Endothelial cell (in vitro differentiated cells): ENCODE results near the gene CASP8. TPM values are rescaled to one million over a fixed set of nuclear protein-coding genes. Genes with fewer than 3 reads are reported as not detected.

Source experiments
- DNase-seq: peaks from one replicate; pipeline ENCODE4 v3.0.0; 2021; ENCODE audit warnings: low spot score
- H3K27ac Mint-ChIP-seq: one replicate; pipeline ENCODE4 v1.8.0; 2021; ENCODE audit warnings: mixed read lengths, inconsistent platforms; ENCODE audit not compliant: unreplicated experiment
- H3K27me3 Mint-ChIP-seq: one replicate; pipeline ENCODE4 v1.8.0; 2021; ENCODE audit warnings: mild to moderate bottlenecking, moderate library complexity, mixed read lengths, inconsistent platforms; ENCODE audit not compliant: unreplicated experiment
- H3K36me3 Mint-ChIP-seq: one replicate; pipeline ENCODE4 v1.8.0; 2021; ENCODE audit warnings: mild to moderate bottlenecking, low read depth, mixed read lengths, inconsistent platforms; ENCODE audit not compliant: unreplicated experiment
- H3K4me1 Mint-ChIP-seq: one replicate; pipeline ENCODE4 v1.8.0; 2021; ENCODE audit warnings: mild to moderate bottlenecking, mixed read lengths, inconsistent platforms; ENCODE audit not compliant: unreplicated experiment
- H3K4me3 Mint-ChIP-seq: one replicate; pipeline ENCODE4 v1.8.0; 2021; ENCODE audit warnings: mild to moderate bottlenecking, mixed read lengths, inconsistent platforms; ENCODE audit not compliant: unreplicated experiment
- H3K9me3 Mint-ChIP-seq: one replicate; pipeline ENCODE4 v1.8.0; 2021; ENCODE audit warnings: mixed read lengths, inconsistent platforms; ENCODE audit not compliant: unreplicated experiment
- total RNA-seq: library from RNA; stranded (reverse); fragmentation: NEBNext Ultra II Directional; extraction: Animal tissue kit (Norgen Biotek cat#: 25700); gene quantifications from one replicate; pipeline ENCODE4 v1.2.1, GENCODE V29; 2021; ENCODE audit not compliant: unreplicated experiment
- TF ChIP-seq, protein P1 (sequence below): fragments of 200-600 bp; sonication (generic); IDR thresholded peaks from one replicate; pipeline ENCODE4 v1.5.0; 2021; ENCODE audit warnings: antibody characterized with exemption; ENCODE audit not compliant: unreplicated experiment

Gene CASP8
- total RNA-seq, 1 donor from 2014 or later = 14.9 TPM

GRCh38 chr2:201255408-201256033 lies 4.8 kb upstream of the CASP8 start:
- Mint-ChIP-seq H3K4me3 (no peak overlapping the region), H3K9me3 (no peaks in the 10 kb centered on the region), H3K27ac (no peak overlapping the region), H3K27me3 (peaks cover 16% of the 10 kb centered on the region), H3K36me3 (peaks cover 5% of the 10 kb centered on the region), H3K4me1 (peaks cover 26% of the 10 kb centered on the region)
- DNase-seq = no peak
- TF ChIP-seq, protein P1, sequence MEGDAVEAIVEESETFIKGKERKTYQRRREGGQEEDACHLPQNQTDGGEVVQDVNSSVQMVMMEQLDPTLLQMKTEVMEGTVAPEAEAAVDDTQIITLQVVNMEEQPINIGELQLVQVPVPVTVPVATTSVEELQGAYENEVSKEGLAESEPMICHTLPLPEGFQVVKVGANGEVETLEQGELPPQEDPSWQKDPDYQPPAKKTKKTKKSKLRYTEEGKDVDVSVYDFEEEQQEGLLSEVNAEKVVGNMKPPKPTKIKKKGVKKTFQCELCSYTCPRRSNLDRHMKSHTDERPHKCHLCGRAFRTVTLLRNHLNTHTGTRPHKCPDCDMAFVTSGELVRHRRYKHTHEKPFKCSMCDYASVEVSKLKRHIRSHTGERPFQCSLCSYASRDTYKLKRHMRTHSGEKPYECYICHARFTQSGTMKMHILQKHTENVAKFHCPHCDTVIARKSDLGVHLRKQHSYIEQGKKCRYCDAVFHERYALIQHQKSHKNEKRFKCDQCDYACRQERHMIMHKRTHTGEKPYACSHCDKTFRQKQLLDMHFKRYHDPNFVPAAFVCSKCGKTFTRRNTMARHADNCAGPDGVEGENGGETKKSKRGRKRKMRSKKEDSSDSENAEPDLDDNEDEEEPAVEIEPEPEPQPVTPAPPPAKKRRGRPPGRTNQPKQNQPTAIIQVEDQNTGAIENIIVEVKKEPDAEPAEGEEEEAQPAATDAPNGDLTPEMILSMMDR = no peak

- no peak for DNase-seq
- Mint-ChIP-seq H3K36me3 (peaks cover 5% of the 10 kb centered on the region), H3K4me1 (peaks cover 30% of the 10 kb centered on the region), H3K27me3 (peaks cover 16% of the 10 kb centered on the region), H3K4me3 (no peak overlapping the region), H3K9me3 (no peaks in the 10 kb centered on the region), H3K27ac (no peak overlapping the region)
- TF ChIP-seq, protein P1 = no peak
Measured at GRCh38 chr2:201256082-201256481, 4.3 kb upstream of the CASP8 start.

DNA sequence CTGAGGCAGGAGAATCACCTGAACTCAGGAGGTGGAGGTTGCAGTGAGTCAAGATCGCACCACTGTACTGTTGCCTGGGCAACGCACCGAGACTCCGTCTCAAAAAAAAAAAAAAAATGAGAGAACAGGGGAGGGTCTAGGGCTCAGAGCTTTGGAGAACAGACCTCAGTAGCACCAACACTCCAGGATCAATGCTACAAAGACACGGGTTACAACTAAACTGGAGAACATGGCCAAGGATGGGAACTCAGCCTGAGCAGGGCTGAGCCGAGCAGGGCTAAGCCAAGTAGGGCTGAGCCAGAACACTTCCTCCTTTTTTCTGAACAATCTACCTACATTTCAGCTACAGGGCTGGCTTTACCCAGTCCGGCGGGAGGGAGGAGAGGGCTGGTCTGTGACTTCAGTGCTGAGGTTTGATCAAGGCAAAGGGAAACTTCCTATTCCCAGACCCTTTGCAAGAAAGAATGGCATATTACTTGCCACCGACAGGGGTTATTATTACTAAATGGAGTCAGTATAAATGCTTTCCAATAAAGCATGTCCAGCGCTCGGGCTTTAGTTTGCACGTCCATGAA lies 2.9 kb upstream of the CASP8 start:
- peak; percentile 48 for DNase-seq
- Mint-ChIP-seq H3K27me3 (peaks cover 16% of the 10 kb centered on the region), H3K4me3 (peak overlapping the region; percentile 92), H3K4me1 (peaks cover 36% of the 10 kb centered on the region), H3K9me3 (no peaks in the 10 kb centered on the region), H3K27ac (peak overlapping the region; percentile 100), H3K36me3 (peaks cover 5% of the 10 kb centered on the region)
- TF ChIP-seq, protein P1 = no peak

- H3K27ac Mint-ChIP-seq = peak overlapping the region; percentile 100
- H3K4me3 Mint-ChIP-seq = peak overlapping the region; percentile 92
- peaks cover 5% of the 10 kb centered on the region for H3K36me3 Mint-ChIP-seq
- peak; percentile 53 for DNase-seq
- TF ChIP-seq, protein P1 = no peak
- peaks cover 16% of the 10 kb centered on the region for H3K27me3 Mint-ChIP-seq
- no peaks in the 10 kb centered on the region for H3K9me3 Mint-ChIP-seq
- H3K4me1 Mint-ChIP-seq = peaks cover 40% of the 10 kb centered on the region
Measured at GRCh38 chr2:201257956-201258665, 2.2 kb upstream of the CASP8 start.
